A549 (cell line): ENCODE data around the gene HBE1.

Experiments used
- CEBPB ChIP-seq, 2 experiments: fragments of >200 bp in 1 of 2; sonication (Bioruptor Twin) in 1 of 2; formaldehyde crosslinking in 1 of 2; IDR thresholded peaks; 2 replicates each; pipeline ENCODE4 v1.6.1; 2012 to 2016
- CTCF ChIP-seq: fragments of >200 bp; sonication (Bioruptor Twin); formaldehyde crosslinking; IDR thresholded peaks from 3 replicates; pipeline ENCODE4 v1.5.1; 2016
- EP300 ChIP-seq, 2 experiments: fragments of >200 bp; sonication (Bioruptor Twin); formaldehyde crosslinking; IDR thresholded peaks; 2 replicates in 1 of 2; 3 replicates in 1 of 2; pipeline ENCODE4 v1.6.1; 2016 to 2017
- POLR2A ChIP-seq: IDR thresholded peaks from 2 replicates; pipeline ENCODE4 v1.6.1; 2012; ENCODE audit warnings: mild to moderate bottlenecking, low read length
- RAD21 ChIP-seq, 2 experiments: fragments of >200 bp in 1 of 2; sonication (Bioruptor Twin) in 1 of 2; formaldehyde crosslinking in 1 of 2; IDR thresholded peaks in 1 of 2; conservative IDR thresholded peaks in 1 of 2; 2 replicates in 1 of 2; 3 replicates in 1 of 2; pipeline ENCODE4 v1.6.1; 2012 to 2018; ENCODE audit warnings: inconsistent platforms in 1 of 2
- RNF2 ChIP-seq: fragments of 200-600 bp; sonication (generic); IDR thresholded peaks from 2 replicates; pipeline ENCODE4 v1.6.1; 2016; ENCODE audit warnings: low read depth, mild to moderate bottlenecking, antibody characterized with exemption, moderate library complexity, borderline replicate concordance
- SMC3 ChIP-seq: fragments of >200 bp; sonication (Bioruptor Twin); formaldehyde crosslinking; IDR thresholded peaks from 3 replicates; pipeline ENCODE4 v1.6.1; 2018; ENCODE audit warnings: inconsistent platforms
- TF ChIP-seq, protein P1 (sequence below): fragments of 200-600 bp; sonication (generic); IDR thresholded peaks from 2 replicates; pipeline ENCODE4 v1.6.1; 2016; ENCODE audit warnings: antibody characterized with exemption, mild to moderate bottlenecking, moderate library complexity

GRCh38 chr11:5237420-5237819, 32.3 kb downstream of the HBE1 start:
- TF ChIP-seq RAD21 (conservative IDR thresholded peaks at IDR 0.05 in 1 of 2, IDR thresholded peaks at IDR 0.05 in 1 of 2) (no peak), SMC3 (no peak), CEBPB (IDR thresholded peaks at IDR 0.05) (no peak), RNF2 (no peak), CTCF (no peak), POLR2A (no peak), EP300 (IDR thresholded peaks at IDR 0.05) (no peak)
- TF ChIP-seq, protein P1, sequence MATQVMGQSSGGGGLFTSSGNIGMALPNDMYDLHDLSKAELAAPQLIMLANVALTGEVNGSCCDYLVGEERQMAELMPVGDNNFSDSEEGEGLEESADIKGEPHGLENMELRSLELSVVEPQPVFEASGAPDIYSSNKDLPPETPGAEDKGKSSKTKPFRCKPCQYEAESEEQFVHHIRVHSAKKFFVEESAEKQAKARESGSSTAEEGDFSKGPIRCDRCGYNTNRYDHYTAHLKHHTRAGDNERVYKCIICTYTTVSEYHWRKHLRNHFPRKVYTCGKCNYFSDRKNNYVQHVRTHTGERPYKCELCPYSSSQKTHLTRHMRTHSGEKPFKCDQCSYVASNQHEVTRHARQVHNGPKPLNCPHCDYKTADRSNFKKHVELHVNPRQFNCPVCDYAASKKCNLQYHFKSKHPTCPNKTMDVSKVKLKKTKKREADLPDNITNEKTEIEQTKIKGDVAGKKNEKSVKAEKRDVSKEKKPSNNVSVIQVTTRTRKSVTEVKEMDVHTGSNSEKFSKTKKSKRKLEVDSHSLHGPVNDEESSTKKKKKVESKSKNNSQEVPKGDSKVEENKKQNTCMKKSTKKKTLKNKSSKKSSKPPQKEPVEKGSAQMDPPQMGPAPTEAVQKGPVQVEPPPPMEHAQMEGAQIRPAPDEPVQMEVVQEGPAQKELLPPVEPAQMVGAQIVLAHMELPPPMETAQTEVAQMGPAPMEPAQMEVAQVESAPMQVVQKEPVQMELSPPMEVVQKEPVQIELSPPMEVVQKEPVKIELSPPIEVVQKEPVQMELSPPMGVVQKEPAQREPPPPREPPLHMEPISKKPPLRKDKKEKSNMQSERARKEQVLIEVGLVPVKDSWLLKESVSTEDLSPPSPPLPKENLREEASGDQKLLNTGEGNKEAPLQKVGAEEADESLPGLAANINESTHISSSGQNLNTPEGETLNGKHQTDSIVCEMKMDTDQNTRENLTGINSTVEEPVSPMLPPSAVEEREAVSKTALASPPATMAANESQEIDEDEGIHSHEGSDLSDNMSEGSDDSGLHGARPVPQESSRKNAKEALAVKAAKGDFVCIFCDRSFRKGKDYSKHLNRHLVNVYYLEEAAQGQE: no peak
